BE2C (cell line): Measurements from ENCODE around the gene PLK2.
A peak's percentile ranks its signal among the peaks of the same experiment; 100 is the strongest.

Experiments
- DNase-seq: peaks from one replicate; pipeline ENCODE4 v3.0.0-alpha.2; 2020
- H3K27me3 ChIP-seq: fragments of 250-450 bp; sonication (Bioruptor Pico); 2 replicates; pipeline ENCODE4 v1.5.1; 2020; ENCODE audit warnings: mild to moderate bottlenecking
- H3K36me3 ChIP-seq: fragments of 250-450 bp; sonication (Bioruptor Pico); 2 replicates; pipeline ENCODE4 v1.5.1; 2020; ENCODE audit warnings: mild to moderate bottlenecking
- H3K4me1 ChIP-seq: fragments of 250-450 bp; sonication (Bioruptor Pico); 2 replicates; pipeline ENCODE4 v1.5.1; 2020
- H3K4me3 ChIP-seq: 2 replicates; pipeline ENCODE4 v1.5.1; 2011; ENCODE audit warnings: low read depth, low read length
- H3K9me3 ChIP-seq: fragments of 250-450 bp; sonication (Bioruptor Pico); 2 replicates; pipeline ENCODE4 v1.5.1; 2020
- CTCF ChIP-seq: IDR thresholded peaks from 2 replicates; pipeline ENCODE4 v1.5.1; 2012; ENCODE audit warnings: mild to moderate bottlenecking, low read depth, low read length

Gene PLK2

GRCh38 chr5:58469896-58470295, 10.0 kb upstream of the PLK2 start:
- H3K4me3 ChIP-seq, result no peak overlapping the region
- no peaks in the 10 kb centered on the region for H3K27me3 ChIP-seq
- H3K36me3 ChIP-seq, result no peaks in the 10 kb centered on the region
- TF ChIP-seq CTCF, result no peak
- no peaks in the 10 kb centered on the region for H3K9me3 ChIP-seq
- no peak for DNase-seq
- no peaks in the 10 kb centered on the region for H3K4me1 ChIP-seq

- Histone ChIP-seq H3K4me1 (no peaks in the 10 kb centered on the region), H3K4me3 (no peak overlapping the region), H3K36me3 (no peaks in the 10 kb centered on the region), H3K9me3 (no peaks in the 10 kb centered on the region), H3K27me3 (no peaks in the 10 kb centered on the region)
- peak; percentile 20 for DNase-seq
- no peak for TF ChIP-seq CTCF
Measured at GRCh38 chr5:58466939-58467338, 7.1 kb upstream of the PLK2 start.

GRCh38 chr5:58462623-58463230, 2.8 kb upstream of the PLK2 start:
- DNase-seq, result peak; percentile 41
- peaks cover 4% of the 10 kb centered on the region; the same call in 1 of the 2 replicates for H3K27me3 ChIP-seq
- no peak overlapping the region for H3K4me3 ChIP-seq
- peak; percentile 61 for TF ChIP-seq CTCF
- H3K4me1 ChIP-seq, result no peaks in the 10 kb centered on the region
- no peaks in the 10 kb centered on the region for H3K9me3 ChIP-seq
- H3K36me3 ChIP-seq, result no peaks in the 10 kb centered on the region

- Histone ChIP-seq H3K36me3 (no peaks in the 10 kb centered on the region), H3K9me3 (no peaks in the 10 kb centered on the region), H3K27me3 (peaks cover 4% of the 10 kb centered on the region; the same call in 1 of the 2 replicates), H3K4me1 (no peaks in the 10 kb centered on the region), H3K4me3 (no peak overlapping the region)
- TF ChIP-seq CTCF, result no peak
- no peak for DNase-seq
Measured at GRCh38 chr5:58462154-58462553, 2.3 kb upstream of the PLK2 start.

GRCh38 chr5:58460732-58461286, 923 bp upstream of the PLK2 start:
- Histone ChIP-seq H3K36me3 (no peaks in the 10 kb centered on the region), H3K9me3 (no peaks in the 10 kb centered on the region), H3K4me1 (no peaks in the 10 kb centered on the region), H3K4me3 (peak overlapping the region; percentile 78), H3K27me3 (peaks cover 4% of the 10 kb centered on the region; the same call in 1 of the 2 replicates)
- DNase-seq, result peak; percentile 90
- peak; percentile 89 for TF ChIP-seq CTCF

- H3K36me3 ChIP-seq, result peaks cover 3% of the 10 kb centered on the region
- peak overlapping the region; percentile 78 for H3K4me3 ChIP-seq
- DNase-seq, result peak; percentile 24
- H3K9me3 ChIP-seq, result no peaks in the 10 kb centered on the region
- TF ChIP-seq CTCF, result no peak
- H3K27me3 ChIP-seq, result peaks cover 4% of the 10 kb centered on the region; the same call in 1 of the 2 replicates
- H3K4me1 ChIP-seq, result no peaks in the 10 kb centered on the region
Measured at GRCh38 chr5:58459146-58460001, 512 bp downstream of the PLK2 start.
